ENCODE results near the gene PFKFB3.
"Not testable (repeated sequence)": the region's sequence is repeated elsewhere in the genome, so short reads cannot be mapped to it uniquely, and the experiment has no call there.

PFKFB3 gene

GRCh38 chr10:6179078-6179477 lies 23.7 kb upstream of the PFKFB3 start:
- no peak for DNase-seq

GRCh38 chr10:6180480-6181110 lies 22.1 kb upstream of the PFKFB3 start:
- DNase-seq: no peak

GRCh38 chr10:6181249-6181648 lies 21.5 kb upstream of the PFKFB3 start:
- no peak for DNase-seq

GRCh38 chr10:6182454-6183098 lies 20.2 kb upstream of the PFKFB3 start:
- DNase-seq: no peak

- no peak for DNase-seq
These were observed 17.6 kb upstream of the PFKFB3 start for GRCh38 chr10:6185039-6185716.

- DNase-seq: no peak
These were observed 15.9 kb upstream of the PFKFB3 start for GRCh38 chr10:6186894-6187256.

- no peak for DNase-seq
These were observed 15.5 kb upstream of the PFKFB3 start for GRCh38 chr10:6187278-6187677.

- DNase-seq: not testable (repeated sequence)
These were observed 12.7 kb upstream of the PFKFB3 start for GRCh38 chr10:6190033-6190432.

- no peak for DNase-seq
These were observed 11.6 kb upstream of the PFKFB3 start for GRCh38 chr10:6191147-6191546.

GRCh38 chr10:6191569-6191968 lies 11.2 kb upstream of the PFKFB3 start:
- DNase-seq: no peak

- DNase-seq: not testable (repeated sequence)
These were observed 9.4 kb upstream of the PFKFB3 start for GRCh38 chr10:6193342-6193741.

GRCh38 chr10:6194311-6194710 lies 8.4 kb upstream of the PFKFB3 start:
- no peak for DNase-seq

GRCh38 chr10:6195376-6195775 lies 7.4 kb upstream of the PFKFB3 start:
- no peak for DNase-seq

GRCh38 chr10:6195846-6196245 lies 6.9 kb upstream of the PFKFB3 start:
- no peak for DNase-seq

GRCh38 chr10:6196524-6196923 lies 6.2 kb upstream of the PFKFB3 start:
- not testable (repeated sequence) for DNase-seq

- DNase-seq: no peak
These were observed 5.4 kb upstream of the PFKFB3 start for GRCh38 chr10:6197321-6197720.

GRCh38 chr10:6198171-6198570 lies 4.6 kb upstream of the PFKFB3 start:
- no peak for DNase-seq

GRCh38 chr10:6199131-6199733 lies 3.5 kb upstream of the PFKFB3 start:
- DNase-seq: no peak

GRCh38 chr10:6200440-6200733 lies 2.3 kb upstream of the PFKFB3 start:
- no peak for DNase-seq

GRCh38 chr10:6200734-6201515 lies 1.8 kb upstream of the PFKFB3 start:
- DNase-seq: no peak

- no peak for DNase-seq
These were observed 1.2 kb upstream of the PFKFB3 start for GRCh38 chr10:6201516-6201975.

GRCh38 chr10:6202098-6202683 lies 541 bp upstream of the PFKFB3 start:
- DNase-seq: no peak

Measured in GDM1 (cell line).